Measurements from ENCODE around the gene HYI.

DNA sequence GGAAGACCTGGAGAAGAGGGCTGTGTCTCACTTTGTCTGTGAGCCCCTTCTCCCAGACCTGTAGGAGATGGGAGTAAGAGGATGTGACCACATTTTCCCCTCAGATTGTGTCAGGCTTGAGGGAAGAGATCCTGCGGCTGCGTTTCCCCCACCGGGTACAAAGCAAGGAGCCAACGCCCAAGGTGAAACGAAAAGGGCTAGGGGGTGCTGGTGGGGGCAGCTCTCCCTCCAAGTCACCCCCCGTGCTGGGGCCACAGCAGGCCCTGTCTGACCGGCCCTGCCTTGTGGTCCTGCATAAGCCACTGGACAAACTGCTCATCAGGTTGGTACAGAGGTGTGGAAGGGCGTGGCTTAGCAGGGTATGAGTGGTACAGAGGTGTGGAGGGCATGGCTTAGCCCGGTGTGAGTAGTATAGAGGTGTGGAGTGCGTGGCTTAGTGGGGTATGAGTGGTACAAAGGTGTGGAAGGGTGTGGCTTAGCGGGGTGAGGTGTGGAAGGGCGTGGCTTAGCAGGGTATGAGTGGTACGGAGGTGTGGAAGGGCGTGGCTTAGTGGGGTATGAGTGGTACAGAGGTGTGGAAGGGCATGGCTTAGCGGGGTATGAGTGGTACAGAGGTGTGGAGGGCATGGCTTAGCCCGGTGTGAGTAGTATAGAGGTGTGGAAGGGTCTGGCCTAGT is 30.6 kb downstream of the HYI start:
- TF ChIP-seq, protein P1, sequence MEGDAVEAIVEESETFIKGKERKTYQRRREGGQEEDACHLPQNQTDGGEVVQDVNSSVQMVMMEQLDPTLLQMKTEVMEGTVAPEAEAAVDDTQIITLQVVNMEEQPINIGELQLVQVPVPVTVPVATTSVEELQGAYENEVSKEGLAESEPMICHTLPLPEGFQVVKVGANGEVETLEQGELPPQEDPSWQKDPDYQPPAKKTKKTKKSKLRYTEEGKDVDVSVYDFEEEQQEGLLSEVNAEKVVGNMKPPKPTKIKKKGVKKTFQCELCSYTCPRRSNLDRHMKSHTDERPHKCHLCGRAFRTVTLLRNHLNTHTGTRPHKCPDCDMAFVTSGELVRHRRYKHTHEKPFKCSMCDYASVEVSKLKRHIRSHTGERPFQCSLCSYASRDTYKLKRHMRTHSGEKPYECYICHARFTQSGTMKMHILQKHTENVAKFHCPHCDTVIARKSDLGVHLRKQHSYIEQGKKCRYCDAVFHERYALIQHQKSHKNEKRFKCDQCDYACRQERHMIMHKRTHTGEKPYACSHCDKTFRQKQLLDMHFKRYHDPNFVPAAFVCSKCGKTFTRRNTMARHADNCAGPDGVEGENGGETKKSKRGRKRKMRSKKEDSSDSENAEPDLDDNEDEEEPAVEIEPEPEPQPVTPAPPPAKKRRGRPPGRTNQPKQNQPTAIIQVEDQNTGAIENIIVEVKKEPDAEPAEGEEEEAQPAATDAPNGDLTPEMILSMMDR (conservative IDR thresholded peaks at IDR 0.05 in 1 of 2, IDR thresholded peaks at IDR 0.05 in 1 of 2; ENCODE audit: low read depth in 1 of 2, low read length in 2 of 2): no peak
- TF ChIP-seq EZH2 (IDR thresholded peaks at IDR 0.05; ENCODE audit: low read length, missing control alignments): no peak
